Measurements from ENCODE around the gene SRBD1. TPM values are rescaled to one million over a fixed set of nuclear protein-coding genes. Genes with fewer than 3 reads are reported as not detected.

SRBD1 gene
- total and polyA plus RNA-seq, 2 of the 8 experiments (the other 6 are each of a cell fraction or from before 2014, with no cell fraction given), result 4.6 to 20.0 TPM

- no peak for DNase-seq (ENCODE audit: low read depth in 1 of 2, low spot score in 2 of 2)
- TF ChIP-seq CEBPB (IDR thresholded peaks at IDR 0.05; ENCODE audit: low read depth, low read length) (no peak), TAF1 (IDR thresholded peaks at IDR 0.05; ENCODE audit: low read depth, low read length) (no peak), ATF2 (IDR thresholded peaks at IDR 0.05; ENCODE audit: low read length) (no peak), CBX5 (IDR thresholded peaks at IDR 0.05; ENCODE audit: low read depth, low read length) (no peak), SAP30 (IDR thresholded peaks at IDR 0.05; ENCODE audit: insufficient read depth, insufficient replicate concordance, low read length) (no peak), MAX (IDR thresholded peaks at IDR 0.05) (no peak), RXRA (IDR thresholded peaks at IDR 0.05; ENCODE audit: insufficient read depth, low read depth, low read length) (no peak), EGR1 (IDR thresholded peaks at IDR 0.05; ENCODE audit: borderline replicate concordance, low read depth, low read length) (no peak), RBBP5 (IDR thresholded peaks at IDR 0.05; ENCODE audit: borderline replicate concordance, low read depth, low read length) (no peak), ZNF274 (IDR thresholded peaks at IDR 0.05; ENCODE audit: borderline replicate concordance, extremely low read depth, low read length) (no peak), TBP (IDR thresholded peaks at IDR 0.05; ENCODE audit: low read depth, low read length) (no peak), ATF3 (IDR thresholded peaks at IDR 0.05; ENCODE audit: insufficient read depth, low read depth, low read length) (no peak), SIRT6 (IDR thresholded peaks at IDR 0.05; ENCODE audit: low read length) (no peak)
Measured at GRCh38 chr2:45543257-45543656, 67.8 kb downstream of the SRBD1 start.

More at GRCh38 chr2:45543257-45543656, 67.8 kb downstream of the SRBD1 start:
- Histone ChIP-seq H3K36me3 (ENCODE audit: control insufficient read depth in 2 of 4, insufficient read depth in 4 of 4, low read length in 3 of 4) (peaks cover 0 to 35% (median 9%) of the 10 kb centered on the region in 4 experiments; a peak in 2 of 8 replicates), H2BK20ac (ENCODE audit: low read length) (no peak overlapping the region), H3K56ac (replicated peaks; ENCODE audit: insufficient read length, low read depth, low read length) (no peak overlapping the region), H3K9me3 (ENCODE audit: insufficient read depth in 2 of 2, low read depth in 1 of 2, low read length in 1 of 2) (no peaks in the 10 kb centered on the region), H3K27ac (ENCODE audit: low read depth, low read length) (no peak overlapping the region), H4K8ac (ENCODE audit: extremely low read depth, insufficient read depth, low read length) (no peak overlapping the region), H2BK12ac (ENCODE audit: low read depth, low read length) (no peak overlapping the region), H3K4me2 (ENCODE audit: insufficient read depth in 1 of 2, low read depth in 2 of 2, low read length in 2 of 2) (no peak overlapping the region), H2AK5ac (ENCODE audit: low read depth, low read length) (no peak overlapping the region), H4K20me1 (replicated peaks in 1 of 2; ENCODE audit: control insufficient read depth in 1 of 2, insufficient read depth in 2 of 2, low read length in 2 of 2) (peaks cover 0 to 2% of the 10 kb centered on the region in 2 experiments), H3K4me1 (replicated peaks in 1 of 4; ENCODE audit: control insufficient read depth in 3 of 4, insufficient read depth in 4 of 4, low read length in 3 of 4) (no peaks in the 10 kb centered on the region), H3K18ac (ENCODE audit: extremely low read depth, low read length) (no peak overlapping the region), H2AFZ (ENCODE audit: low read length) (no peak overlapping the region), H3K79me1 (ENCODE audit: low read depth, low read length) (no peaks in the 10 kb centered on the region), H3K23ac (ENCODE audit: insufficient read length) (no peak overlapping the region), H2BK15ac (ENCODE audit: low read length) (no peak overlapping the region), H3K14ac (ENCODE audit: insufficient read length) (no peak overlapping the region), H3K9ac (replicated peaks in 1 of 4; ENCODE audit: extremely low read depth in 1 of 4, low read depth in 3 of 4, low read length in 3 of 4) (no peak overlapping the region), H3K27me3 (replicated peaks in 1 of 4; ENCODE audit: control insufficient read depth in 3 of 4, extremely low read depth in 1 of 4, insufficient read depth in 3 of 4, low read length in 3 of 4) (no peaks in the 10 kb centered on the region), H3K23me2 (ENCODE audit: low read depth, low read length) (no peaks in the 10 kb centered on the region), H4K91ac (replicated peaks; ENCODE audit: insufficient read length, low read length) (no peak overlapping the region), H2BK5ac (ENCODE audit: low read depth, low read length) (no peak overlapping the region), H3K4me3 (ENCODE audit: extremely low read depth in 1 of 4, insufficient read depth in 2 of 4, low read depth in 3 of 4, low read length in 4 of 4) (no peak overlapping the region), H4K5ac (ENCODE audit: insufficient read length, low read depth, low read length) (no peak overlapping the region), H3K79me2 (ENCODE audit: control insufficient read depth in 1 of 2, insufficient read depth in 2 of 2, low read length in 2 of 2) (no peaks in the 10 kb centered on the region), H3K4ac (replicated peaks; ENCODE audit: insufficient read length, low read depth, low read length) (no peak overlapping the region), H2BK120ac (replicated peaks; ENCODE audit: low read depth, low read length) (no peak overlapping the region)
- POLR2A ChIA-PET (ENCODE audit: partially characterized antibody), result no interaction called here
- WGBS, 2 experiments (ENCODE audit: extremely low coverage in 1 of 2, insufficient coverage in 1 of 2, insufficient read length in 1 of 2, insufficient replicate concordance in 2 of 2, low coverage in 1 of 2, low lambda C conversion rate in 2 of 2, missing lambda C conversion rate in 1 of 2), result 100% methylated on average over 1 of the region's 1 CpG
- no peak for FAIRE-seq
- CTCF ChIA-PET (ENCODE audit: partially characterized antibody), result interaction anchor here (1.1 kb wide), 1 partner anchor 42 kb away, joined by 3 read pairs; no protein-coding TSS in a partner anchor

Data from H1 (cell line).